ENCODE data around the gene ASL.
A peak's percentile ranks its signal among the peaks of the same experiment; 100 is the strongest.
"Not testable (repeated sequence)": the region's sequence is repeated elsewhere in the genome, so short reads cannot be mapped to it uniquely, and the experiment has no call there.

ASL gene

GRCh38 chr7:66125052-66125694 is 49.6 kb downstream of the ASL start:
- no peak for DNase-seq
- TF ChIP-seq CTCF (IDR thresholded peaks at IDR 0.05) = no peak
- Mint-ChIP-seq H3K9me3 (no peaks in the 10 kb centered on the region), H3K4me1 (peaks cover 27% of the 10 kb centered on the region), H3K36me3 (ENCODE audit: low read depth) (peaks cover 15% of the 10 kb centered on the region), H3K27me3 (ENCODE audit: low read depth, poor library complexity) (no peaks in the 10 kb centered on the region), H3K4me3 (no peak overlapping the region), H3K27ac (peak overlapping the region; percentile 33)

GRCh38 chr7:66125781-66126352 is 50.2 kb downstream of the ASL start:
- not testable (repeated sequence) for H3K27me3 Mint-ChIP-seq (ENCODE audit: low read depth, poor library complexity); H3K4me3 Mint-ChIP-seq; H3K27ac Mint-ChIP-seq; DNase-seq; H3K9me3 Mint-ChIP-seq
- H3K4me1 Mint-ChIP-seq = peaks cover 27% of the 10 kb centered on the region
- peaks cover 20% of the 10 kb centered on the region for H3K36me3 Mint-ChIP-seq (ENCODE audit: low read depth)

GRCh38 chr7:66127172-66127571 is 51.6 kb downstream of the ASL start:
- DNase-seq; H3K4me3 Mint-ChIP-seq; H3K27me3 Mint-ChIP-seq (ENCODE audit: low read depth, poor library complexity); H3K27ac Mint-ChIP-seq; H3K9me3 Mint-ChIP-seq: not testable (repeated sequence)
- H3K36me3 Mint-ChIP-seq (ENCODE audit: low read depth) = peaks cover 29% of the 10 kb centered on the region
- peaks cover 27% of the 10 kb centered on the region for H3K4me1 Mint-ChIP-seq

- Mint-ChIP-seq H3K27me3 (ENCODE audit: low read depth, poor library complexity) (peaks cover 3% of the 10 kb centered on the region), H3K36me3 (ENCODE audit: low read depth) (peaks cover 60% of the 10 kb centered on the region), H3K4me1 (peaks cover 13% of the 10 kb centered on the region), H3K4me3 (no peak overlapping the region), H3K9me3 (no peaks in the 10 kb centered on the region), H3K27ac (peak overlapping the region; percentile 72)
- no peak for TF ChIP-seq CTCF (IDR thresholded peaks at IDR 0.05)
- no peak for DNase-seq
Observed at GRCh38 chr7:66138994-66139752, 63.6 kb downstream of the ASL start.

- Mint-ChIP-seq H3K4me3 (no peak overlapping the region), H3K4me1 (peaks cover 23% of the 10 kb centered on the region), H3K27ac (peak overlapping the region; percentile 68), H3K36me3 (ENCODE audit: low read depth) (peaks cover 54% of the 10 kb centered on the region), H3K27me3 (ENCODE audit: low read depth, poor library complexity) (peaks cover 3% of the 10 kb centered on the region), H3K9me3 (no peaks in the 10 kb centered on the region)
- DNase-seq = peak; percentile 32
- peak; percentile 47 for TF ChIP-seq CTCF (IDR thresholded peaks at IDR 0.05)
Observed at GRCh38 chr7:66140924-66141323, 65.3 kb downstream of the ASL start.

GRCh38 chr7:66142334-66142733 is 66.7 kb downstream of the ASL start:
- peaks cover 33% of the 10 kb centered on the region for H3K4me1 Mint-ChIP-seq
- H3K36me3 Mint-ChIP-seq (ENCODE audit: low read depth) = peaks cover 61% of the 10 kb centered on the region
- DNase-seq = no peak
- H3K9me3 Mint-ChIP-seq = no peaks in the 10 kb centered on the region
- no peak for TF ChIP-seq CTCF (IDR thresholded peaks at IDR 0.05)
- peaks cover 3% of the 10 kb centered on the region for H3K27me3 Mint-ChIP-seq (ENCODE audit: low read depth, poor library complexity)
- H3K27ac Mint-ChIP-seq = peak overlapping the region; percentile 85
- H3K4me3 Mint-ChIP-seq = no peak overlapping the region

Measured in nephron progenitor cell (in vitro differentiated cells).